Muscle layer of duodenum (tissue), 2 donors: ENCODE data around the gene ABCG1.

ENCODE experiments used
- H3K27ac ChIP-seq: one replicate; pipeline ENCODE4 v1.7.0; 2013; ENCODE audit warnings: mild to moderate bottlenecking, low read length
- H3K27me3 ChIP-seq: one replicate; pipeline ENCODE4 v1.7.0; 2013; ENCODE audit warnings: low read depth, mild to moderate bottlenecking, control low read depth, low read length
- H3K36me3 ChIP-seq, 2 donors: one replicate each; pipeline ENCODE4 v1.7.0; 2013; ENCODE audit warnings: low read length in 2 of 2, control low read depth in 1 of 2, mild to moderate bottlenecking in 1 of 2; ENCODE audit not compliant: insufficient read depth in 2 of 2, control insufficient read depth in 1 of 2
- H3K4me1 ChIP-seq, 2 donors: one replicate each; pipeline ENCODE4 v1.7.0; 2013; ENCODE audit warnings: low read length in 2 of 2, mild to moderate bottlenecking in 2 of 2, control low read depth in 1 of 2, moderate library complexity in 1 of 2; ENCODE audit not compliant: insufficient read depth in 2 of 2, control insufficient read depth in 1 of 2
- H3K4me3 ChIP-seq, 2 donors: one replicate each; pipeline ENCODE4 v1.7.0; 2013; ENCODE audit warnings: low read length in 2 of 2, low read depth in 1 of 2, mild to moderate bottlenecking in 1 of 2
- H3K9me3 ChIP-seq, 2 donors: one replicate each; pipeline ENCODE4 v1.7.0; 2013; ENCODE audit warnings: low read length in 2 of 2, control low read depth in 1 of 2, mild to moderate bottlenecking in 1 of 2; ENCODE audit not compliant: control insufficient read depth in 1 of 2
- donor health status: healthy.

ABCG1 gene

GRCh38 chr21:42271065-42271464 is 52.1 kb downstream of the ABCG1 start:
- peaks cover 0 to 15% of the 10 kb centered on the region in 2 donors for H3K36me3 ChIP-seq
- no peak overlapping the region for H3K27ac ChIP-seq
- peaks cover 0 to 4% of the 10 kb centered on the region in 2 donors for H3K4me1 ChIP-seq
- no peak overlapping the region for H3K4me3 ChIP-seq
- H3K9me3 ChIP-seq, result no peaks in the 10 kb centered on the region
- H3K27me3 ChIP-seq, result no peaks in the 10 kb centered on the region

- peaks cover 0 to 15% of the 10 kb centered on the region in 2 donors for H3K36me3 ChIP-seq
Measured at GRCh38 chr21:42272109-42272962, 53.4 kb downstream of the ABCG1 start.

GRCh38 chr21:42272984-42273600 is 54.2 kb downstream of the ABCG1 start:
- Histone ChIP-seq H3K27me3 (no peaks in the 10 kb centered on the region), H3K27ac (no peak overlapping the region), H3K9me3 (no peaks in the 10 kb centered on the region), H3K4me3 (no peak overlapping the region), H3K4me1 (peaks cover 0 to under 1% of the 10 kb centered on the region in 2 donors), H3K36me3 (peaks cover 0 to 16% of the 10 kb centered on the region in 2 donors)

More at GRCh38 chr21:42272109-42272962, 53.4 kb downstream of the ABCG1 start:
- H3K4me3 ChIP-seq, result no peak overlapping the region
- no peaks in the 10 kb centered on the region for H3K9me3 ChIP-seq
- no peaks in the 10 kb centered on the region for H3K27me3 ChIP-seq
- peaks cover 0 to 4% of the 10 kb centered on the region in 2 donors for H3K4me1 ChIP-seq
- no peak overlapping the region for H3K27ac ChIP-seq

GRCh38 chr21:42276076-42276475 is 57.1 kb downstream of the ABCG1 start:
- H3K36me3 ChIP-seq, result peaks cover 0 to 26% of the 10 kb centered on the region in 2 donors
- H3K4me1 ChIP-seq, result no peaks in the 10 kb centered on the region
- H3K9me3 ChIP-seq, result no peaks in the 10 kb centered on the region
- H3K4me3 ChIP-seq, result no peak overlapping the region
- no peaks in the 10 kb centered on the region for H3K27me3 ChIP-seq
- no peak overlapping the region for H3K27ac ChIP-seq

- Histone ChIP-seq H3K36me3 (peaks cover 0 to 31% of the 10 kb centered on the region in 2 donors), H3K9me3 (no peaks in the 10 kb centered on the region), H3K27ac (no peak overlapping the region), H3K4me1 (no peaks in the 10 kb centered on the region), H3K4me3 (no peak overlapping the region), H3K27me3 (no peaks in the 10 kb centered on the region)
Measured at GRCh38 chr21:42276526-42277154, 57.7 kb downstream of the ABCG1 start.

GRCh38 chr21:42277593-42277992 is 58.7 kb downstream of the ABCG1 start:
- H3K4me3 ChIP-seq, result no peak overlapping the region
- H3K36me3 ChIP-seq, result peaks cover 0 to 39% of the 10 kb centered on the region in 2 donors
- no peak overlapping the region for H3K27ac ChIP-seq
- no peaks in the 10 kb centered on the region for H3K4me1 ChIP-seq
- H3K27me3 ChIP-seq, result no peaks in the 10 kb centered on the region
- H3K9me3 ChIP-seq, result no peaks in the 10 kb centered on the region

GRCh38 chr21:42278451-42279149 is 59.7 kb downstream of the ABCG1 start:
- Histone ChIP-seq H3K4me1 (no peaks in the 10 kb centered on the region), H3K9me3 (no peaks in the 10 kb centered on the region), H3K27ac (no peak overlapping the region), H3K4me3 (no peak overlapping the region), H3K27me3 (no peaks in the 10 kb centered on the region), H3K36me3 (peaks cover 0 to 40% of the 10 kb centered on the region in 2 donors)

GRCh38 chr21:42279341-42279871 is 60.5 kb downstream of the ABCG1 start:
- Histone ChIP-seq H3K27ac (no peak overlapping the region), H3K27me3 (no peaks in the 10 kb centered on the region), H3K4me3 (no peak overlapping the region), H3K36me3 (peaks cover 0 to 41% of the 10 kb centered on the region in 2 donors), H3K4me1 (no peaks in the 10 kb centered on the region), H3K9me3 (no peaks in the 10 kb centered on the region)

GRCh38 chr21:42279888-42280287 is 60.9 kb downstream of the ABCG1 start:
- Histone ChIP-seq H3K9me3 (no peaks in the 10 kb centered on the region), H3K4me3 (no peak overlapping the region), H3K36me3 (peaks cover 0 to 45% of the 10 kb centered on the region in 2 donors), H3K27ac (no peak overlapping the region), H3K27me3 (no peaks in the 10 kb centered on the region), H3K4me1 (no peaks in the 10 kb centered on the region)

- H3K36me3 ChIP-seq, result peaks cover 0 to 43% of the 10 kb centered on the region in 2 donors
- no peaks in the 10 kb centered on the region for H3K9me3 ChIP-seq
- H3K4me3 ChIP-seq, result no peak overlapping the region
- H3K27me3 ChIP-seq, result no peaks in the 10 kb centered on the region
- H3K4me1 ChIP-seq, result no peaks in the 10 kb centered on the region
- H3K27ac ChIP-seq, result no peak overlapping the region
Measured at GRCh38 chr21:42280356-42281180, 61.6 kb downstream of the ABCG1 start.
